Hepatocyte (in vitro differentiated cells): Measurements from ENCODE around the gene FIS1. TPM values are rescaled to one million over a fixed set of nuclear protein-coding genes. Genes with fewer than 3 reads are reported as not detected.

Source experiments
- DNase-seq: peaks from one replicate; pipeline ENCODE4 v3.0.0-alpha.2; 2016; ENCODE audit warnings: low spot score
- H2AFZ ChIP-seq: fragments of 200-600 bp; sonication (generic); 2 replicates; pipeline ENCODE4 v1.6.0; 2016; ENCODE audit warnings: antibody characterized with exemption, mild to moderate bottlenecking
- H3K27ac ChIP-seq: fragments of 200-600 bp; sonication (generic); 2 replicates; pipeline ENCODE4 v1.5.1; 2016; ENCODE audit warnings: mild to moderate bottlenecking
- H3K27me3 ChIP-seq: fragments of 200-600 bp; sonication (generic); 2 replicates; pipeline ENCODE4 v1.6.1; 2016
- H3K36me3 ChIP-seq: fragments of 200-600 bp; sonication (generic); replicated peaks from 2 replicates; pipeline ENCODE4 v1.5.1; 2016; ENCODE audit warnings: low read depth; ENCODE audit not compliant: insufficient read depth
- H3K4me1 ChIP-seq: fragments of 200-600 bp; sonication (generic); 2 replicates; pipeline ENCODE4 v1.5.1; 2016; ENCODE audit warnings: mild to moderate bottlenecking, moderate library complexity; ENCODE audit not compliant: insufficient read depth
- H3K4me2 ChIP-seq: fragments of 200-600 bp; sonication (generic); 2 replicates; pipeline ENCODE4 v1.6.0; 2016
- H3K4me3 ChIP-seq: fragments of 200-600 bp; sonication (generic); 2 replicates; pipeline ENCODE4 v1.5.1; 2016; ENCODE audit warnings: mild to moderate bottlenecking
- H3K79me2 ChIP-seq: fragments of 200-600 bp; sonication (generic); 2 replicates; pipeline ENCODE4 v1.6.0; 2017; ENCODE audit warnings: mild to moderate bottlenecking
- H3K9me2 ChIP-seq: fragments of 200-600 bp; sonication (generic); replicated peaks from 2 replicates; pipeline ENCODE4 v1.6.0; 2017; ENCODE audit warnings: mild to moderate bottlenecking; ENCODE audit not compliant: insufficient read depth
- H3K9me3 ChIP-seq: fragments of 200-600 bp; sonication (generic); 2 replicates; pipeline ENCODE4 v1.5.1; 2016; ENCODE audit warnings: low read depth, mild to moderate bottlenecking
- H4K20me1 ChIP-seq: fragments of 200-600 bp; sonication (generic); 2 replicates; pipeline ENCODE4 v1.6.0; 2016; ENCODE audit warnings: mild to moderate bottlenecking; ENCODE audit not compliant: insufficient read depth, poor library complexity, severe bottlenecking
- CTCF ChIP-seq: fragments of 200-600 bp; sonication (generic); IDR thresholded peaks from 2 replicates; pipeline ENCODE4 v1.5.1; 2016; ENCODE audit warnings: antibody characterized with exemption, mild to moderate bottlenecking; ENCODE audit not compliant: poor library complexity
- EZH2 ChIP-seq: fragments of 200-600 bp; sonication (generic); IDR thresholded peaks from 2 replicates; pipeline ENCODE4 v1.6.1; 2016; ENCODE audit warnings: antibody characterized with exemption, mild to moderate bottlenecking, borderline replicate concordance
- EZH2phosphoT487 ChIP-seq: fragments of 200-600 bp; sonication (generic); IDR thresholded peaks from one replicate; pipeline ENCODE4 v1.6.1; 2018; ENCODE audit warnings: antibody characterized with exemption, mild to moderate bottlenecking, low read depth, moderate library complexity; ENCODE audit not compliant: unreplicated experiment, severe bottlenecking
- WGBS: methylation state at CpG from one replicate; pipeline ENCODE4 v1.1.6; 2016; ENCODE audit warnings: low lambda C conversion rate; ENCODE audit errors: missing lambda C conversion rate; 5-methylcytosine and 5-hydroxymethylcytosine counted together
- polyA plus RNA-seq: library from polyadenylated mRNA; unstranded; fragments of >200 nt; fragmentation: Nextera tagmentation; extraction: Ambion mirVana; gene quantifications from 2 replicates; pipeline ENCODE4 v1.2.1, GENCODE V29; 2016
- total RNA-seq: library from RNA; depleted of rRNA; stranded (reverse); fragments of >200 nt; gene quantifications from 2 replicates; pipeline ENCODE4 v1.2.3, GENCODE V29; 2014

FIS1 gene
- total and polyA plus RNA-seq, 2 experiments from 2014 or later = 150 to 193 TPM

GRCh38 chr7:101220295-101220694, 24.6 kb downstream of the FIS1 start:
- no peak overlapping the region for H3K27ac ChIP-seq
- H3K4me3 ChIP-seq = no peak overlapping the region
- no peaks in the 10 kb centered on the region for H3K36me3 ChIP-seq
- peaks cover 21% of the 10 kb centered on the region for H3K4me1 ChIP-seq
- 68% methylated on average over 5 of the region's 5 CpGs for WGBS
- peaks cover 54% of the 10 kb centered on the region for H3K79me2 ChIP-seq
- H3K9me3 ChIP-seq = no peaks in the 10 kb centered on the region
- DNase-seq = no peak
- no peak overlapping the region for H2AFZ ChIP-seq
- TF ChIP-seq EZH2 = no peak
- peak overlapping the region; percentile 95 for H3K4me2 ChIP-seq
- H3K9me2 ChIP-seq = no peaks in the 10 kb centered on the region
- no peaks in the 10 kb centered on the region for H3K27me3 ChIP-seq
- H4K20me1 ChIP-seq = no peaks in the 10 kb centered on the region

- no peak for TF ChIP-seq EZH2
- no peak for TF ChIP-seq CTCF
- TF ChIP-seq EZH2phosphoT487 = no peak
- H4K20me1 ChIP-seq = no peaks in the 10 kb centered on the region
- no peaks in the 10 kb centered on the region for H3K27me3 ChIP-seq
- peak overlapping the region; percentile 95 for H3K4me2 ChIP-seq
- no peaks in the 10 kb centered on the region for H3K9me2 ChIP-seq
- peak overlapping the region; percentile 91 for H3K27ac ChIP-seq
- peak overlapping the region; percentile 63 for H2AFZ ChIP-seq
- no peaks in the 10 kb centered on the region for H3K36me3 ChIP-seq
- H3K79me2 ChIP-seq = peaks cover 55% of the 10 kb centered on the region
- DNase-seq = peak; percentile 71
- peak overlapping the region; percentile 47 for H3K4me3 ChIP-seq
- H3K4me1 ChIP-seq = peaks cover 21% of the 10 kb centered on the region
- 12% methylated on average over 26 of the region's 26 CpGs for WGBS
- no peaks in the 10 kb centered on the region for H3K9me3 ChIP-seq
These were observed 26.4 kb downstream of the FIS1 start for GRCh38 chr7:101218236-101219125.

GRCh38 chr7:101217388-101218235, 27.3 kb downstream of the FIS1 start, which contains the start of the genes PLOD3 and ZNHIT1:
Gene PLOD3 (minus strand): TSS chr7:101217581. CDS start chr7:101217274, 307 bp downstream.
Gene ZNHIT1 (plus strand): TSS chr7:101218165. CDS start chr7:101218196, 31 bp downstream.
- Histone ChIP-seq H3K36me3 (no peaks in the 10 kb centered on the region), H3K4me2 (peak within 1 kb of the TSS; percentile 95), H3K27me3 (no peaks in the 10 kb centered on the region), H3K4me1 (peaks cover 21% of the 10 kb centered on the region), H3K27ac (peak within 1 kb of the TSS; percentile 92), H3K4me3 (peak within 1 kb of the TSS; percentile 47), H3K9me2 (no peaks in the 10 kb centered on the region), H2AFZ (peak within 1 kb of the TSS; percentile 63), H3K9me3 (no peaks in the 10 kb centered on the region), H3K79me2 (peaks cover 55% of the 10 kb centered on the region), H4K20me1 (no peaks in the 10 kb centered on the region)
- WGBS = 4% methylated on average over 49 of the region's 57 CpGs
- peak; percentile 100 for DNase-seq
- TF ChIP-seq EZH2phosphoT487 = no peak
- no peak for TF ChIP-seq EZH2
- TF ChIP-seq CTCF = no peak
